HepG2 (cell line): ENCODE data around the gene SPPL3. TPM values are rescaled to one million over a fixed set of nuclear protein-coding genes. Genes with fewer than 3 reads are reported as not detected.
A peak's percentile ranks its signal among the peaks of the same experiment; 100 is the strongest.

Experiments
- ATAC-seq: fragments of 200-7000 bp; cut with Tn5 transposase; 3 replicates; pipeline ENCODE4 v1.9.1; 2020; ENCODE audit warnings: mild to moderate bottlenecking, moderate library complexity
- BruUV-seq: library from RNA; stranded (reverse); fragments of 400-500 nt; replicated peaks from 2 replicates; lab custom pipeline; 2021; lab: Mats Ljungman, UMichigan
- CTCF ChIA-PET: fragments of 300-600 bp; formaldehyde crosslinking; extraction: SDS; loops from one replicate; lab custom pipeline; 2021; ENCODE audit warnings: low total read pairs, inconsistent platforms, low intra/inter-chr PET ratio; lab: Yijun Ruan, JAX
- POLR2A ChIA-PET: fragments of 350-600 bp; sonication (Branson Sonifier 250); formaldehyde crosslinking; loops from one replicate; lab custom pipeline; 2020; ENCODE audit warnings: antibody characterized with exemption, inconsistent platforms; lab: Yijun Ruan, JAX
- DNase-seq: peaks from one replicate; pipeline ENCODE4 v3.0.0-alpha.2; 2015; ENCODE audit warnings: low spot score
- FAIRE-seq: peaks from 3 replicates; lab custom pipeline; 2011; peaks lifted over from hg19 to GRCh38; lab: Jason Lieb, UNC
- H2AFZ ChIP-seq: one replicate; pipeline ENCODE4 v1.6.1; 2011; ENCODE audit warnings: low read length, inconsistent platforms
- H3K27ac ChIP-seq: fragments of 300-600 bp; 3 replicates; pipeline ENCODE4 v1.8.0; 2011; ENCODE audit warnings: mixed run types, mild to moderate bottlenecking, mixed read lengths, low read length, inconsistent platforms; ENCODE audit not compliant: insufficient read depth; ENCODE audit errors: extremely low read length
- H3K27me3 ChIP-seq, 2 experiments: fragments of 200-600 bp in 1 of 2; 2 replicates in 1 of 2; 3 replicates in 1 of 2; pipeline versions ENCODE4 v1.6.0 to v1.8.0; 2011; ENCODE audit warnings: low read length in 2 of 2, mild to moderate bottlenecking in 2 of 2, moderate library complexity in 2 of 2, inconsistent platforms in 1 of 2; ENCODE audit not compliant: insufficient read depth in 2 of 2, control insufficient read depth in 1 of 2
- H3K36me3 ChIP-seq, 2 experiments: fragments of 200-600 bp in 1 of 2; replicated peaks in 1 of 2; 2 replicates in 1 of 2; 3 replicates in 1 of 2; pipeline versions ENCODE4 v1.5.1 to v1.8.0; 2011; ENCODE audit warnings: low read length in 2 of 2, inconsistent platforms in 1 of 2; ENCODE audit not compliant: insufficient read depth in 2 of 2, control insufficient read depth in 1 of 2
- H3K4me1 ChIP-seq: 2 replicates; pipeline ENCODE4 v1.5.1; 2012; ENCODE audit warnings: low read length, inconsistent platforms; ENCODE audit not compliant: insufficient read depth
- H3K4me2 ChIP-seq: 2 replicates; pipeline ENCODE4 v1.6.0; 2011; ENCODE audit warnings: low read depth, low read length, inconsistent platforms
- H3K4me3 ChIP-seq, 3 experiments: fragments of 200-600 bp in 1 of 3; sonication (generic), shearing (Covaris generic) in 1 of 3; replicated peaks in 1 of 3; 2 replicates each; pipeline ENCODE4 v1.5.1; 2011 to 2016; ENCODE audit warnings: low read length in 3 of 3, inconsistent platforms in 2 of 3, low read depth in 2 of 3, mild to moderate bottlenecking in 2 of 3, control low read depth in 1 of 3, mixed read lengths in 1 of 3; ENCODE audit not compliant: insufficient read depth in 1 of 3
- H3K79me2 ChIP-seq: one replicate; pipeline ENCODE4 v1.6.1; 2011; ENCODE audit warnings: low read length, inconsistent platforms; ENCODE audit not compliant: insufficient read depth
- H3K9ac ChIP-seq: 2 replicates; pipeline ENCODE4 v1.6.0; 2011; ENCODE audit warnings: mild to moderate bottlenecking, low read depth, low read length, inconsistent platforms; ENCODE audit not compliant: insufficient read depth
- H3K9me3 ChIP-seq: 2 replicates; pipeline ENCODE4 v1.5.1; 2012; ENCODE audit warnings: mild to moderate bottlenecking, low read length
- H4K20me1 ChIP-seq: 2 replicates; pipeline ENCODE4 v1.6.0; 2011; ENCODE audit warnings: inconsistent platforms, mild to moderate bottlenecking, low read length, moderate library complexity; ENCODE audit not compliant: insufficient read depth
- AKAP8 ChIP-seq: sonication (generic); formaldehyde crosslinking; IDR thresholded peaks from 2 replicates; pipeline ENCODE4 v1.5.1; 2020; ENCODE audit warnings: mild to moderate bottlenecking, missing genetic modification reagents
- ELF3 ChIP-seq: IDR thresholded peaks from 2 replicates; pipeline ENCODE4 v1.6.1; 2016; ENCODE audit warnings: missing genetic modification reagents, missing compliant biosample characterization
- GABPB1 ChIP-seq: IDR thresholded peaks from 2 replicates; pipeline ENCODE4 v1.6.1; 2016; ENCODE audit warnings: mild to moderate bottlenecking, missing genetic modification reagents, moderate library complexity, missing compliant biosample characterization
- MTA1 ChIP-seq: sonication (generic); formaldehyde crosslinking; IDR thresholded peaks from 2 replicates; pipeline ENCODE4 v1.4.0; 2020; ENCODE audit warnings: missing genetic modification reagents, mild to moderate bottlenecking, borderline replicate concordance
- MYC ChIP-seq: sonication (generic); formaldehyde crosslinking; IDR thresholded peaks from 2 replicates; pipeline ENCODE4 v1.9.0; 2021; ENCODE audit warnings: missing genetic modification reagents, borderline replicate concordance
- NONO ChIP-seq, 2 experiments: fragments of 450-650 bp in 1 of 2; sonication (generic) in 1 of 2; formaldehyde crosslinking in 1 of 2; IDR thresholded peaks in 1 of 2; conservative IDR thresholded peaks in 1 of 2; 2 replicates each; pipeline versions ENCODE4 v1.6.1 to v1.8.0; 2017 to 2022; ENCODE audit warnings: mild to moderate bottlenecking in 1 of 2, missing genetic modification reagents in 1 of 2, moderate library complexity in 1 of 2
- PLRG1 ChIP-seq: fragments of 450-650 bp; conservative IDR thresholded peaks from 2 replicates; pipeline ENCODE4 v1.6.1; 2016
- SPEN ChIP-seq: sonication (generic); formaldehyde crosslinking; IDR thresholded peaks from 2 replicates; pipeline ENCODE4 v1.5.1; 2020; ENCODE audit warnings: low read depth, mild to moderate bottlenecking, missing genetic modification reagents
- ZNF121 ChIP-seq: sonication (generic); formaldehyde crosslinking; IDR thresholded peaks from 2 replicates; pipeline ENCODE4 v1.5.0; 2020; ENCODE audit warnings: mild to moderate bottlenecking, missing genetic modification reagents
- ZNF260 ChIP-seq: sonication (generic); formaldehyde crosslinking; IDR thresholded peaks from 2 replicates; pipeline ENCODE4 v1.4.0; 2020; ENCODE audit warnings: missing genetic modification reagents, low read depth, mild to moderate bottlenecking, borderline replicate concordance
- ZNF501 ChIP-seq: sonication (generic); formaldehyde crosslinking; IDR thresholded peaks from 2 replicates; pipeline ENCODE4 v1.5.1; 2020; ENCODE audit warnings: mild to moderate bottlenecking, moderate library complexity, missing genetic modification reagents
- ZNF75D ChIP-seq: sonication (generic); formaldehyde crosslinking; IDR thresholded peaks from 2 replicates; pipeline ENCODE4 v1.8.1; 2023; ENCODE audit warnings: missing genetic modification reagents, mild to moderate bottlenecking, borderline replicate concordance
- ZNF781 ChIP-seq: sonication (generic); formaldehyde crosslinking; IDR thresholded peaks from 2 replicates; pipeline ENCODE4 v1.5.1; 2020; ENCODE audit warnings: borderline replicate concordance, mild to moderate bottlenecking, missing genetic modification reagents; ENCODE audit errors: not compliant biosample characterization
- WGBS: methylation state at CpG from one replicate; pipeline ENCODE4 v1.1.6; 2017; ENCODE audit warnings: low lambda C conversion rate; 5-methylcytosine and 5-hydroxymethylcytosine counted together
- in situ Hi-C: cut with HindIII; loops from 2 replicates; pipeline ENCODE4 v1.10.0; 2017; ENCODE audit warnings: low pct_unique_long_range_greater_than_20kb; ENCODE audit not compliant: extremely low pct_ligation_motif_present
- intact Hi-C: fragments of 100-400 bp; cut with micrococcal nuclease; formaldehyde crosslinking; loops from one replicate; pipeline ENCODE4 v1.10.0; 2022; ENCODE audit not compliant: unreplicated experiment
- polyA plus RNA-seq, 8 experiments: library from polyadenylated mRNA; depleted of rRNA in 3 of 8; stranded (reverse) in 7 of 8; unstranded in 1 of 8; fragments of >200 nt; fragmentation: Illumina TruSeq in 4 of 8; extraction: Trizol in 4 of 8; gene quantifications; 2 replicates each; pipeline versions ENCODE4 v1.2.1 to v1.2.3, GENCODE V29; 2011 to 2016; ENCODE audit warnings: low read depth in 4 of 8, missing spikeins in 1 of 8, mixed read lengths in 1 of 8; ENCODE audit not compliant: insufficient read depth in 1 of 8
- total RNA-seq, 5 experiments: library from RNA; depleted of rRNA; stranded (reverse); fragments of >200 nt; fragmentation: Illumina TruSeq; extraction: Trizol; gene quantifications; 2 replicates each; pipeline ENCODE4 v1.2.3, GENCODE V29; 2016; ENCODE audit warnings: low read depth in 1 of 5
- TF ChIP-seq, protein P1 (sequence below): sonication (generic); formaldehyde crosslinking; IDR thresholded peaks from 2 replicates; pipeline ENCODE4 v1.4.0; 2020; ENCODE audit warnings: mild to moderate bottlenecking, missing genetic modification reagents
- TF ChIP-seq, protein P2 (sequence below): sonication (generic); formaldehyde crosslinking; IDR thresholded peaks from 2 replicates; pipeline ENCODE4 v1.5.0; 2020; ENCODE audit warnings: mild to moderate bottlenecking, missing genetic modification reagents, moderate library complexity
- TF ChIP-seq, protein P3 (sequence below): sonication (generic); formaldehyde crosslinking; IDR thresholded peaks from 2 replicates; pipeline ENCODE4 v1.5.0; 2020; ENCODE audit warnings: mild to moderate bottlenecking, missing genetic modification reagents
- TF ChIP-seq, protein P4 (sequence below): sonication (generic); formaldehyde crosslinking; IDR thresholded peaks from 2 replicates; pipeline ENCODE4 v1.4.0; 2020; ENCODE audit warnings: missing genetic modification reagents, low read depth, mild to moderate bottlenecking, borderline replicate concordance
- TF ChIP-seq, protein P5 (sequence below): sonication (generic); formaldehyde crosslinking; IDR thresholded peaks from 2 replicates; pipeline ENCODE4 v1.8.0; 2022; ENCODE audit warnings: mild to moderate bottlenecking, missing genetic modification reagents, borderline replicate concordance

The SPPL3 gene
- total and polyA plus RNA-seq, 2 of the 13 experiments (the other 11 are each of a cell fraction or from before 2014, with no cell fraction given) = 8.9 to 9.1 TPM

DNA sequence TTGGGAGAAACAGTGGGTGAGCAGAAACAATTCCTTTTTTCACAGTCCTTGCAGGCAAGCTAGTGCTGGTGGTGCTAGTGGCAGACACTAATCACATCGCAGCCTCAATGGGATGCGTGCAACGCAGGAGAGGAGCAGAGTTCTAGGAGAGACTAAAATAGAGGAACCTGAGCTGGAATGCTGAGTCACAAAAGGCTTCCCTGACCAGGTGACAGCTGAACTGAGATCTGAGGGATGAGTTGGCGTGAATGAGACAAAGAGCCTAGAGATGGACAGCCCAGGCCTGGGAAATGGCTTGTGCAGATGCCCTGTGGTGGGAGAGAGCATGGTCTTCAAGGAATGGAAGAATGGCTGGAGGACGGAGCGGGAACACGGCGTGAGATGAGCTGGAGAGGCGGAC lies 152.8 kb downstream of the SPPL3 start (continued):
- TF ChIP-seq, protein P1, sequence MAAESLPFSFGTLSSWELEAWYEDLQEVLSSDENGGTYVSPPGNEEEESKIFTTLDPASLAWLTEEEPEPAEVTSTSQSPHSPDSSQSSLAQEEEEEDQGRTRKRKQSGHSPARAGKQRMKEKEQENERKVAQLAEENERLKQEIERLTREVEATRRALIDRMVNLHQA (CRISPR knock-in tag) = no peak
- TF ChIP-seq ELF3 (CRISPR knock-in tag) (no peak), ZNF781 (no peak), GABPB1 (no peak), MYC (CRISPR knock-in tag) (no peak)

DNA sequence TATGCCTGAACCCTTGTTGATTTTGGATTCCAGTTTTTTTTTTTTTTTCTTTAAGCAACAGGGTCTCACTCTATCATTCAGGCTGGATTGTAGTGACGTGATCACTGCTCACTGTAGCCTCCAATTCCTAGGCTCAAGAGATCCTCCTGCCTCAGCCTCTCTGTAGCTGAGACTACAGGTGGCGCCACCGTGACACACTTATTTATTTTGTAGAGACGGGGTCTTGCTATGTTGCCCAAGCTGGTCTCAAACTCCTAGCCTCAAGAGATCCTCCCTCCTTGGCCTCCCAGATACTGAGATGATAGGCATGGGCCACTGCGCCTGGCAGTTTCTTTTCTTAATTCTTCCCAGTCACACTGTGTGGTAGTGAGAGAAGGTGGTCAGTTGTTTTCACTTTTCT lies 153.4 kb downstream of the SPPL3 start:
- Histone ChIP-seq H3K4me1 (peaks cover 14% of the 10 kb centered on the region), H3K79me2 (no peaks in the 10 kb centered on the region), H3K4me3 (no peak overlapping the region), H3K36me3 (no peaks in the 10 kb centered on the region), H3K9ac (no peak overlapping the region), H3K27ac (no peak overlapping the region), H2AFZ (no peak overlapping the region), H3K9me3 (peaks cover 7% of the 10 kb centered on the region; the same call in 1 of the 2 replicates), H3K4me2 (no peak overlapping the region), H4K20me1 (no peaks in the 10 kb centered on the region), H3K27me3 (no peaks in the 10 kb centered on the region)
- DNase-seq = no peak
- ChIA-PET POLR2A (no interaction called here), CTCF (no interaction called here)
- 64% methylated on average over 5 of the region's 5 CpGs for WGBS
- ATAC-seq = no peak
- FAIRE-seq = no peak
- no TSS peak for BruUV-seq
- in situ Hi-C loops = no loop called here
- intact Hi-C loops = no loop called here
- TF ChIP-seq NONO (IDR thresholded peaks at IDR 0.05) = no peak
- TF ChIP-seq NONO (CRISPR knock-in tag; conservative IDR thresholded peaks at IDR 0.05) = no peak
- no peak for TF ChIP-seq ZNF260 (CRISPR knock-in tag)
- TF ChIP-seq SPEN = no peak
- TF ChIP-seq MTA1 (CRISPR knock-in tag) = no peak
- no peak for TF ChIP-seq ZNF75D (CRISPR knock-in tag)
- no peak for TF ChIP-seq ZNF501
- TF ChIP-seq, protein P2, sequence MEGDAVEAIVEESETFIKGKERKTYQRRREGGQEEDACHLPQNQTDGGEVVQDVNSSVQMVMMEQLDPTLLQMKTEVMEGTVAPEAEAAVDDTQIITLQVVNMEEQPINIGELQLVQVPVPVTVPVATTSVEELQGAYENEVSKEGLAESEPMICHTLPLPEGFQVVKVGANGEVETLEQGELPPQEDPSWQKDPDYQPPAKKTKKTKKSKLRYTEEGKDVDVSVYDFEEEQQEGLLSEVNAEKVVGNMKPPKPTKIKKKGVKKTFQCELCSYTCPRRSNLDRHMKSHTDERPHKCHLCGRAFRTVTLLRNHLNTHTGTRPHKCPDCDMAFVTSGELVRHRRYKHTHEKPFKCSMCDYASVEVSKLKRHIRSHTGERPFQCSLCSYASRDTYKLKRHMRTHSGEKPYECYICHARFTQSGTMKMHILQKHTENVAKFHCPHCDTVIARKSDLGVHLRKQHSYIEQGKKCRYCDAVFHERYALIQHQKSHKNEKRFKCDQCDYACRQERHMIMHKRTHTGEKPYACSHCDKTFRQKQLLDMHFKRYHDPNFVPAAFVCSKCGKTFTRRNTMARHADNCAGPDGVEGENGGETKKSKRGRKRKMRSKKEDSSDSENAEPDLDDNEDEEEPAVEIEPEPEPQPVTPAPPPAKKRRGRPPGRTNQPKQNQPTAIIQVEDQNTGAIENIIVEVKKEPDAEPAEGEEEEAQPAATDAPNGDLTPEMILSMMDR (CRISPR knock-in tag) = peak; percentile 24
- TF ChIP-seq, protein P3, sequence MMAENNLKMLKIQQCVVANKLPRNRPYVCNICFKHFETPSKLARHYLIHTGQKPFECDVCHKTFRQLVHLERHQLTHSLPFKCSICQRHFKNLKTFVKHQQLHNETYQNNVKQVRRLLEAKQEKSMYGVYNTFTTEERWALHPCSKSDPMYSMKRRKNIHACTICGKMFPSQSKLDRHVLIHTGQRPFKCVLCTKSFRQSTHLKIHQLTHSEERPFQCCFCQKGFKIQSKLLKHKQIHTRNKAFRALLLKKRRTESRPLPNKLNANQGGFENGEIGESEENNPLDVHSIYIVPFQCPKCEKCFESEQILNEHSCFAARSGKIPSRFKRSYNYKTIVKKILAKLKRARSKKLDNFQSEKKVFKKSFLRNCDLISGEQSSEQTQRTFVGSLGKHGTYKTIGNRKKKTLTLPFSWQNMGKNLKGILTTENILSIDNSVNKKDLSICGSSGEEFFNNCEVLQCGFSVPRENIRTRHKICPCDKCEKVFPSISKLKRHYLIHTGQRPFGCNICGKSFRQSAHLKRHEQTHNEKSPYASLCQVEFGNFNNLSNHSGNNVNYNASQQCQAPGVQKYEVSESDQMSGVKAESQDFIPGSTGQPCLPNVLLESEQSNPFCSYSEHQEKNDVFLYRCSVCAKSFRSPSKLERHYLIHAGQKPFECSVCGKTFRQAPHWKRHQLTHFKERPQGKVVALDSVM (CRISPR knock-in tag) = peak; percentile 92
- TF ChIP-seq, protein P4, sequence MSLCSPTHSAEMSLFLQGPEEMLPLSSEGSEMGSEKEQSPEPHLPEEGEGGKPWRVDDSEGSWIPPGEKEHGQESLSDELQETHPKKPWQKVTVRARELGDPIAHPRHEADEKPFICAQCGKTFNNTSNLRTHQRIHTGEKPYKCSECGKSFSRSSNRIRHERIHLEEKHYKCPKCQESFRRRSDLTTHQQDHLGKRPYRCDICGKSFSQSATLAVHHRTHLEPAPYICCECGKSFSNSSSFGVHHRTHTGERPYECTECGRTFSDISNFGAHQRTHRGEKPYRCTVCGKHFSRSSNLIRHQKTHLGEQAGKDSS (CRISPR knock-in tag) = no peak
- TF ChIP-seq, protein P5, sequence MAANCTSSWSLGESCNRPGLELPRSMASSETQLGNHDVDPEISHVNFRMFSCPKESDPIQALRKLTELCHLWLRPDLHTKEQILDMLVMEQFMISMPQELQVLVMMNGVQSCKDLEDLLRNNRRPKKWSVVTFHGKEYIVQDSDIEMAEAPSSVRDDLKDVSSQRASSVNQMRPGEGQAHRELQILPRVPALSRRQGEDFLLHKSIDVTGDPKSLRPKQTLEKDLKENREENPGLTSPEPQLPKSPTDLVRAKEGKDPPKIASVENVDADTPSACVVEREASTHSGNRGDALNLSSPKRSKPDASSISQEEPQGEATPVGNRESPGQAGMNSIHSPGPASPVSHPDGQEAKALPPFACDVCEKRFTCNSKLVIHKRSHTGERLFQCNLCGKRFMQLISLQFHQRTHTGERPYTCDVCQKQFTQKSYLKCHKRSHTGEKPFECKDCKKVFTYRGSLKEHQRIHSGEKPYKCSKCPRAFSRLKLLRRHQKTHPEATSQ (CRISPR knock-in tag) = no peak
- TF ChIP-seq ZNF121 = peak; percentile 92
- TF ChIP-seq AKAP8 (CRISPR knock-in tag) = no peak
- TF ChIP-seq PLRG1 = no peak
